H1 (cell line): Measurements from ENCODE around the gene CD52. TPM values are rescaled to one million over a fixed set of nuclear protein-coding genes. Genes with fewer than 3 reads are reported as not detected.

Source experiments
- CTCF ChIA-PET: fragments of 300-600 bp; sonication (Branson Sonifier 250); formaldehyde crosslinking; loops from one replicate; lab custom pipeline; 2021; ENCODE audit not compliant: partially characterized antibody; lab: Charles Lee
- POLR2A ChIA-PET: fragments of 300-600 bp; sonication (Branson Sonifier 250); formaldehyde crosslinking; loops from one replicate; lab custom pipeline; 2021; ENCODE audit warnings: inconsistent platforms; ENCODE audit not compliant: partially characterized antibody; lab: Charles Lee
- DNase-seq, 2 experiments: peaks; one replicate each; pipeline versions ENCODE4 v3.0.0 to v3.0.0-alpha.2; 2010 to 2022; ENCODE audit warnings: low spot score in 2 of 2, low read depth in 1 of 2, mixed read lengths in 1 of 2
- FAIRE-seq: peaks from 2 replicates; lab custom pipeline; 2011; peaks lifted over from hg19 to GRCh38; lab: Jason Lieb, UNC
- H2AFZ ChIP-seq: 2 replicates; pipeline ENCODE4 v1.8.1; 2012; ENCODE audit warnings: low read length, inconsistent platforms
- H2AK5ac ChIP-seq: 2 replicates; pipeline ENCODE4 v1.6.1; 2013; ENCODE audit warnings: low read depth, low read length
- H2BK120ac ChIP-seq: replicated peaks from 2 replicates; pipeline ENCODE3; 2013; ENCODE audit warnings: low read depth, low read length, inconsistent platforms
- H2BK12ac ChIP-seq: 2 replicates; pipeline ENCODE4 v1.6.1; 2013; ENCODE audit warnings: low read depth, low read length
- H2BK15ac ChIP-seq: 2 replicates; pipeline ENCODE4 v1.6.1; 2013; ENCODE audit warnings: low read length
- H2BK20ac ChIP-seq: 2 replicates; pipeline ENCODE4 v1.6.1; 2013; ENCODE audit warnings: low read length
- H2BK5ac ChIP-seq: 2 replicates; pipeline ENCODE4 v1.6.1; 2013; ENCODE audit warnings: low read depth, low read length
- H3K14ac ChIP-seq: 2 replicates; pipeline ENCODE4 v1.6.1; 2013; ENCODE audit warnings: inconsistent platforms; ENCODE audit not compliant: insufficient read length
- H3K18ac ChIP-seq: 2 replicates; pipeline ENCODE4 v1.6.1; 2013; ENCODE audit warnings: low read length; ENCODE audit errors: extremely low read depth
- H3K23ac ChIP-seq: 2 replicates; pipeline ENCODE4 v1.6.1; 2013; ENCODE audit warnings: inconsistent platforms; ENCODE audit not compliant: insufficient read length
- H3K23me2 ChIP-seq: 2 replicates; pipeline ENCODE4 v1.6.1; 2013; ENCODE audit warnings: low read depth, low read length
- H3K27ac ChIP-seq: 2 replicates; pipeline ENCODE4 v1.6.1; 2011; ENCODE audit warnings: low read depth, low read length, inconsistent platforms
- H3K27me3 ChIP-seq, 4 experiments: replicated peaks in 1 of 4; 1 replicate in 1 of 4; 2 replicates in 3 of 4; pipeline versions ENCODE4 v1.6.1 to v1.8.1; 2011 to 2013; ENCODE audit warnings: low read length in 3 of 4, mild to moderate bottlenecking in 3 of 4, inconsistent platforms in 2 of 4, mixed read lengths in 2 of 4, moderate library complexity in 1 of 4; ENCODE audit not compliant: control insufficient read depth in 3 of 4, insufficient read depth in 3 of 4; ENCODE audit errors: extremely low read depth in 1 of 4
- H3K36me3 ChIP-seq, 4 experiments: 2 replicates each; pipeline versions ENCODE4 v1.6.1 to v1.8.1; 2011 to 2013; ENCODE audit warnings: mild to moderate bottlenecking in 4 of 4, low read length in 3 of 4, moderate library complexity in 2 of 4, control low read depth in 1 of 4, inconsistent platforms in 1 of 4; ENCODE audit not compliant: insufficient read depth in 4 of 4, control insufficient read depth in 2 of 4
- H3K4ac ChIP-seq: replicated peaks from 2 replicates; pipeline ENCODE3; 2013; ENCODE audit warnings: low read length, low read depth, mixed read lengths, inconsistent platforms; ENCODE audit not compliant: insufficient read length
- H3K4me1 ChIP-seq, 4 experiments: replicated peaks in 1 of 4; 1 replicate in 1 of 4; 2 replicates in 3 of 4; pipeline versions ENCODE4 v1.6.1 to v1.8.1; 2011 to 2013; ENCODE audit warnings: low read length in 3 of 4, inconsistent platforms in 2 of 4, mixed read lengths in 1 of 4; ENCODE audit not compliant: insufficient read depth in 4 of 4, control insufficient read depth in 3 of 4
- H3K4me2 ChIP-seq, 2 experiments: 2 replicates each; pipeline versions ENCODE4 v1.6.1 to v1.8.1; 2011 to 2013; ENCODE audit warnings: low read depth in 2 of 2, low read length in 2 of 2, control low read depth in 1 of 2, inconsistent platforms in 1 of 2, mild to moderate bottlenecking in 1 of 2; ENCODE audit not compliant: insufficient read depth in 1 of 2
- H3K4me3 ChIP-seq, 4 experiments: fragments of 200-600, 300-600 bp in 1 of 4; sonication (generic), shearing (Covaris generic), sonication (Bioruptor Twin) in 1 of 4; 2 replicates each; pipeline versions ENCODE4 v1.5.1 to v1.8.1; 2011 to 2016; ENCODE audit warnings: low read length in 4 of 4, low read depth in 3 of 4, control low read depth in 2 of 4, inconsistent platforms in 2 of 4, mild to moderate bottlenecking in 2 of 4, mixed read lengths in 1 of 4, moderate library complexity in 1 of 4; ENCODE audit not compliant: insufficient read depth in 2 of 4; ENCODE audit errors: extremely low read depth in 1 of 4
- H3K56ac ChIP-seq: replicated peaks from 2 replicates; pipeline ENCODE3; 2013; ENCODE audit warnings: low read depth, mild to moderate bottlenecking, mixed read lengths, low read length, inconsistent platforms; ENCODE audit not compliant: insufficient read length
- H3K79me1 ChIP-seq: 2 replicates; pipeline ENCODE4 v1.6.1; 2013; ENCODE audit warnings: low read depth, low read length, control low read depth
- H3K79me2 ChIP-seq, 2 experiments: 2 replicates each; pipeline versions ENCODE4 v1.6.1 to v1.8.1; 2012 to 2013; ENCODE audit warnings: low read length in 2 of 2, mild to moderate bottlenecking in 2 of 2, inconsistent platforms in 1 of 2; ENCODE audit not compliant: insufficient read depth in 2 of 2, control insufficient read depth in 1 of 2
- H3K9ac ChIP-seq, 4 experiments: replicated peaks in 1 of 4; 1 replicate in 1 of 4; 2 replicates in 3 of 4; pipeline versions ENCODE4 v1.6.1 to v1.8.1; 2011 to 2013; ENCODE audit warnings: low read depth in 3 of 4, low read length in 3 of 4, control low read depth in 2 of 4, mild to moderate bottlenecking in 2 of 4, moderate library complexity in 2 of 4, inconsistent platforms in 1 of 4; ENCODE audit errors: extremely low read depth in 1 of 4
- H3K9me3 ChIP-seq, 2 experiments: 2 replicates each; pipeline versions ENCODE4 v1.6.1 to v1.8.1; 2012 to 2013; ENCODE audit warnings: mild to moderate bottlenecking in 2 of 2, moderate library complexity in 2 of 2, control low read depth in 1 of 2, inconsistent platforms in 1 of 2, low read depth in 1 of 2, low read length in 1 of 2, mixed read lengths in 1 of 2; ENCODE audit not compliant: insufficient read depth in 2 of 2
- H4K20me1 ChIP-seq, 2 experiments: replicated peaks in 1 of 2; 2 replicates each; pipeline versions ENCODE3 to v1.8.1; 2011 to 2013; ENCODE audit warnings: inconsistent platforms in 2 of 2, low read length in 2 of 2, mild to moderate bottlenecking in 1 of 2; ENCODE audit not compliant: insufficient read depth in 2 of 2, control insufficient read depth in 1 of 2
- H4K5ac ChIP-seq: 2 replicates; pipeline ENCODE4 v1.6.1; 2013; ENCODE audit warnings: low read length, low read depth, mixed read lengths, inconsistent platforms; ENCODE audit not compliant: insufficient read length
- H4K8ac ChIP-seq: 2 replicates; pipeline ENCODE4 v1.8.0; 2013; ENCODE audit warnings: mild to moderate bottlenecking, moderate library complexity, low read length, inconsistent platforms; ENCODE audit not compliant: insufficient read depth; ENCODE audit errors: extremely low read depth
- H4K91ac ChIP-seq: replicated peaks from 2 replicates; pipeline ENCODE3; 2013; ENCODE audit warnings: low read length, mixed read lengths, inconsistent platforms; ENCODE audit not compliant: insufficient read length
- BACH1 ChIP-seq: IDR thresholded peaks from 2 replicates; pipeline ENCODE4 v1.6.1; 2012; ENCODE audit warnings: low read length, improper control_type of control experiment
- CHD1 ChIP-seq: IDR thresholded peaks from 2 replicates; pipeline ENCODE4 v1.6.1; 2012; ENCODE audit warnings: low read depth, low read length, improper control_type of control experiment
- KDM1A ChIP-seq: fragments of 200-600, 300-600 bp; sonication (generic); IDR thresholded peaks from 2 replicates; pipeline ENCODE4 v1.7.1; 2016; ENCODE audit warnings: mild to moderate bottlenecking, low read length, borderline replicate concordance
- RAD21 ChIP-seq, 2 experiments: IDR thresholded peaks in 1 of 2; conservative IDR thresholded peaks in 1 of 2; 2 replicates each; pipeline ENCODE4 v1.6.1; 2011; ENCODE audit warnings: low read depth in 2 of 2, low read length in 2 of 2, improper control_type of control experiment in 1 of 2, inconsistent platforms in 1 of 2, mild to moderate bottlenecking in 1 of 2, moderate library complexity in 1 of 2
- SIX5 ChIP-seq: IDR thresholded peaks from 2 replicates; pipeline ENCODE4 v1.6.1; 2011; ENCODE audit warnings: mild to moderate bottlenecking, low read depth, low read length
- TEAD4 ChIP-seq: IDR thresholded peaks from 2 replicates; pipeline ENCODE4 v1.6.1; 2012; ENCODE audit warnings: low read depth, low read length, inconsistent platforms, mixed read lengths
- WGBS, 2 experiments: shearing (Covaris generic) in 1 of 2; methylation state at CpG; one replicate each; pipeline versions ENCODE4 v1.1.6 to v1.1.7; 2013 to 2015; ENCODE audit warnings: low lambda C conversion rate in 2 of 2, mixed read lengths in 2 of 2, inconsistent platforms in 1 of 2, low coverage in 1 of 2, missing lambda C conversion rate in 1 of 2; ENCODE audit not compliant: insufficient replicate concordance in 2 of 2, insufficient coverage in 1 of 2, insufficient read length in 1 of 2; ENCODE audit errors: extremely low coverage in 1 of 2, missing lambda C conversion rate in 1 of 2; 5-methylcytosine and 5-hydroxymethylcytosine counted together
- polyA plus RNA-seq, 7 experiments: library from polyadenylated mRNA; depleted of rRNA in 3 of 7; stranded (reverse) in 5 of 7; unstranded in 2 of 7; fragments of >200 nt in 5 of 7; fragments of 200-250 nt in 2 of 7; gene quantifications; 1 replicate in 5 of 7; 2 replicates in 1 of 7; 4 replicates in 1 of 7; pipeline versions ENCODE4 v1.2.1 to v1.2.3, GENCODE V29; 2011 to 2013; ENCODE audit warnings: missing spikeins in 2 of 7, mixed read lengths in 2 of 7
- total RNA-seq: library from RNA; stranded (reverse); fragmentation: NEBNext Ultra II Directional; extraction: Animal tissue kit (Norgen Biotek cat#: 25700); gene quantifications from 2 replicates; pipeline ENCODE4 v1.2.1, GENCODE V29; 2021

Gene CD52
- total and polyA plus RNA-seq, 2 of the 8 experiments (the other 6 are each of a cell fraction or from before 2014, with no cell fraction given): 2.4 to 3.1 TPM

DNA sequence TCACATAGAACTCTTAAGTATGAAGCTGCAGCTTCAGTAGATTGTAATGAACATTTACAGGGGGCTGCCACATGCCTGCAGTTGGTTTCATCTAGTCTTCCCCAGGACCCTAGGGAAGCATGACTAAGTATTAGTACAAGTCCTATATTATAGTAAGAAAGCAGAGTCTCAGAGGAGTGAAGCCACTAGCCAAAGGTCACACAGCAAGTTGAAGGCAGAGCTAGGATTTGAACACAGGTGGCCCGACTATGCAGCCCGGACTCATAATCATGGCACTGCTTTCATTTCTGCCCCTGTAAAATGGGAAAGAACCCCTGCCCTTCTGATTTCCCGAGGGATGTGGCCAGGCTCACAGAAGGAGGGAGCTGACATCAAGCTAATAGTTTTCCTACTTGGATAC is 44.6 kb downstream of the CD52 start:
- CTCF ChIA-PET: interaction anchor here (0.6 to 14.1 kb wide), 15 partner anchors 8 to 1099 kb away, joined by 3 to 297 read pairs (median 21); partner anchors contain the start of genes CRYBG2, SH3BGRL3 and ZNF683
- no peak overlapping the region for H3K4me2 ChIP-seq
- H3K27me3 ChIP-seq: peaks cover 0 to 17% (median 11%) of the 10 kb centered on the region in 4 experiments; a peak in 4 of 7 replicates
- no peak overlapping the region for H2BK15ac ChIP-seq
- no peak overlapping the region for H4K5ac ChIP-seq
- no peak overlapping the region for H2AK5ac ChIP-seq
- no peak overlapping the region for H4K8ac ChIP-seq
- FAIRE-seq (no peak), DNase-seq (no peak)
- TF ChIP-seq SIX5: no peak
- TF ChIP-seq TEAD4: no peak
- TF ChIP-seq CHD1: no peak
- TF ChIP-seq BACH1: no peak
- no peak for TF ChIP-seq RAD21 (IDR thresholded peaks at IDR 0.05 in 1 of 2, conservative IDR thresholded peaks at IDR 0.05 in 1 of 2; ENCODE audit: low read depth in 2 of 2, low read length in 2 of 2)
- TF ChIP-seq KDM1A: no peak
- peaks cover 8% of the 10 kb centered on the region; the same call in 1 of the 2 replicates for H3K23me2 ChIP-seq
- no peaks in the 10 kb centered on the region for H3K79me1 ChIP-seq
- H2BK12ac ChIP-seq: no peak overlapping the region
- peaks cover 6 to 16% (median 12%) of the 10 kb centered on the region in 4 experiments for H3K4me1 ChIP-seq
- POLR2A ChIA-PET: interaction anchor here (0.9 to 4.4 kb wide), 7 partner anchors 9 to 67 kb away, joined by 3 to 36 read pairs (median 4); partner anchors contain the start of genes CD52 and LIN28A
- no peaks in the 10 kb centered on the region for H3K9me3 ChIP-seq
- H3K14ac ChIP-seq: no peak overlapping the region
- H2AFZ ChIP-seq: no peak overlapping the region
- no peaks in the 10 kb centered on the region for H4K20me1 ChIP-seq
- no peak overlapping the region for H3K23ac ChIP-seq
- no peak overlapping the region for H2BK20ac ChIP-seq
- no peak overlapping the region for H4K91ac ChIP-seq
- H3K9ac ChIP-seq: no peak overlapping the region
- WGBS, 2 experiments: 94% methylated on average over 3 of the region's 3 CpGs; no CpG with 5 or more reads in 1 of the 2 experiments
- H3K79me2 ChIP-seq: no peaks in the 10 kb centered on the region
- H3K4me3 ChIP-seq: no peak overlapping the region
- no peak overlapping the region for H3K18ac ChIP-seq
- no peak overlapping the region for H3K4ac ChIP-seq
- H2BK5ac ChIP-seq: no peak overlapping the region
- no peak overlapping the region for H2BK120ac ChIP-seq
- no peak overlapping the region for H3K56ac ChIP-seq
- H3K36me3 ChIP-seq: no peaks in the 10 kb centered on the region
- H3K27ac ChIP-seq: no peak overlapping the region
